ENCODE measurements around the gene TULP1. TPM values are rescaled to one million over a fixed set of nuclear protein-coding genes. Genes with fewer than 3 reads are reported as not detected.

TULP1 gene
- total and polyA plus RNA-seq, 2 experiments from 2014 or later, result not detected

GRCh38 chr6:35547676-35548075, 35.0 kb upstream of the TULP1 start:
- no peaks in the 10 kb centered on the region for H4K20me1 ChIP-seq (ENCODE audit: insufficient read depth)
- H3K79me2 ChIP-seq (ENCODE audit: insufficient read depth), result no peaks in the 10 kb centered on the region
- no peak for DNase-seq
- no peak overlapping the region for H3K4me2 ChIP-seq (ENCODE audit: unreplicated experiment)
- H3K27me3 ChIP-seq (replicated peaks; ENCODE audit: insufficient read depth), result peaks cover 15% of the 10 kb centered on the region
- no peak overlapping the region for H3K4me3 ChIP-seq
- 45 to 59% methylated on average over 6 of the region's 6 CpGs for WGBS, 2 experiments (ENCODE audit: low coverage in 1 of 2, low lambda C conversion rate in 2 of 2, missing lambda C conversion rate in 2 of 2)
- H3F3A ChIP-seq (ENCODE audit: insufficient read depth), result no peaks in the 10 kb centered on the region
- no peak overlapping the region for H3K9ac ChIP-seq
- TF ChIP-seq EZH2 (IDR thresholded peaks at IDR 0.05; ENCODE audit: insufficient read depth, poor library complexity, severe bottlenecking) (no peak), EZH2phosphoT487 (IDR thresholded peaks at IDR 0.05; ENCODE audit: insufficient read depth, low read depth) (no peak)
- in situ Hi-C loops (cut with MboI), result no loop called here
- no peaks in the 10 kb centered on the region for H3K9me3 ChIP-seq (ENCODE audit: low read depth)
- no peak overlapping the region for H2AFZ ChIP-seq
- H3K9me2 ChIP-seq (ENCODE audit: insufficient read depth), result no peaks in the 10 kb centered on the region
- no peaks in the 10 kb centered on the region for H3K36me3 ChIP-seq (ENCODE audit: low read depth)
- no peak overlapping the region for H3K27ac ChIP-seq
- no peaks in the 10 kb centered on the region for H3K4me1 ChIP-seq (ENCODE audit: insufficient read depth)

- Histone ChIP-seq H3K4me1 (ENCODE audit: insufficient read depth) (no peaks in the 10 kb centered on the region), H3K4me2 (ENCODE audit: unreplicated experiment) (no peak overlapping the region), H3F3A (ENCODE audit: insufficient read depth) (no peaks in the 10 kb centered on the region), H3K9me2 (ENCODE audit: insufficient read depth) (no peaks in the 10 kb centered on the region), H3K27me3 (replicated peaks; ENCODE audit: insufficient read depth) (peaks cover 11% of the 10 kb centered on the region), H4K20me1 (ENCODE audit: insufficient read depth) (no peaks in the 10 kb centered on the region), H3K79me2 (ENCODE audit: insufficient read depth) (no peaks in the 10 kb centered on the region), H3K9ac (no peak overlapping the region), H3K4me3 (no peak overlapping the region), H3K36me3 (ENCODE audit: low read depth) (no peaks in the 10 kb centered on the region), H3K27ac (no peak overlapping the region), H2AFZ (no peak overlapping the region), H3K9me3 (ENCODE audit: low read depth) (no peaks in the 10 kb centered on the region)
- TF ChIP-seq EZH2phosphoT487 (IDR thresholded peaks at IDR 0.05; ENCODE audit: insufficient read depth, low read depth) (no peak), EZH2 (IDR thresholded peaks at IDR 0.05; ENCODE audit: insufficient read depth, poor library complexity, severe bottlenecking) (no peak)
- no peak for DNase-seq
- 46 to 55% methylated on average over 9 to 13 of the region's 13 CpGs for WGBS, 2 experiments (ENCODE audit: low coverage in 1 of 2, low lambda C conversion rate in 2 of 2, missing lambda C conversion rate in 2 of 2)
- in situ Hi-C loops (cut with MboI), result no loop called here
Measured at GRCh38 chr6:35544769-35545361, 32.2 kb upstream of the TULP1 start.

GRCh38 chr6:35543459-35544193, 30.9 kb upstream of the TULP1 start:
- TF ChIP-seq EZH2phosphoT487 (IDR thresholded peaks at IDR 0.05; ENCODE audit: insufficient read depth, low read depth) (no peak), EZH2 (IDR thresholded peaks at IDR 0.05; ENCODE audit: insufficient read depth, poor library complexity, severe bottlenecking) (no peak)
- Histone ChIP-seq H3K9me2 (ENCODE audit: insufficient read depth) (no peaks in the 10 kb centered on the region), H3K27me3 (replicated peaks; ENCODE audit: insufficient read depth) (peaks cover 11% of the 10 kb centered on the region), H3K9ac (no peak overlapping the region), H3K4me3 (no peak overlapping the region), H4K20me1 (ENCODE audit: insufficient read depth) (no peaks in the 10 kb centered on the region), H3K36me3 (ENCODE audit: low read depth) (no peaks in the 10 kb centered on the region), H3F3A (ENCODE audit: insufficient read depth) (no peaks in the 10 kb centered on the region), H3K27ac (no peak overlapping the region), H3K79me2 (ENCODE audit: insufficient read depth) (no peaks in the 10 kb centered on the region), H3K4me2 (ENCODE audit: unreplicated experiment) (no peak overlapping the region), H2AFZ (no peak overlapping the region), H3K9me3 (ENCODE audit: low read depth) (no peaks in the 10 kb centered on the region), H3K4me1 (ENCODE audit: insufficient read depth) (no peaks in the 10 kb centered on the region)
- DNase-seq, result no peak
- in situ Hi-C loops (cut with MboI), result no loop called here
- 68 to 69% methylated on average over 16 of the region's 16 CpGs for WGBS, 2 experiments (ENCODE audit: low coverage in 1 of 2, low lambda C conversion rate in 2 of 2, missing lambda C conversion rate in 2 of 2)

GRCh38 chr6:35541836-35542235, 29.1 kb upstream of the TULP1 start:
- H3K4me2 ChIP-seq (ENCODE audit: unreplicated experiment), result no peak overlapping the region
- no peak overlapping the region for H2AFZ ChIP-seq
- H3K4me1 ChIP-seq (ENCODE audit: insufficient read depth), result no peaks in the 10 kb centered on the region
- H3K9me2 ChIP-seq (ENCODE audit: insufficient read depth), result no peaks in the 10 kb centered on the region
- no peaks in the 10 kb centered on the region for H3K36me3 ChIP-seq (ENCODE audit: low read depth)
- H3K79me2 ChIP-seq (ENCODE audit: insufficient read depth), result no peaks in the 10 kb centered on the region
- H3K9me3 ChIP-seq (ENCODE audit: low read depth), result no peaks in the 10 kb centered on the region
- in situ Hi-C loops (cut with MboI), result no loop called here
- no peaks in the 10 kb centered on the region for H3F3A ChIP-seq (ENCODE audit: insufficient read depth)
- no peak overlapping the region for H3K9ac ChIP-seq
- no peaks in the 10 kb centered on the region for H4K20me1 ChIP-seq (ENCODE audit: insufficient read depth)
- 31 to 38% methylated on average over 2 of the region's 2 CpGs for WGBS, 2 experiments (ENCODE audit: low coverage in 1 of 2, low lambda C conversion rate in 2 of 2, missing lambda C conversion rate in 2 of 2)
- peaks cover 14% of the 10 kb centered on the region for H3K27me3 ChIP-seq (replicated peaks; ENCODE audit: insufficient read depth)
- no peak for TF ChIP-seq EZH2 (IDR thresholded peaks at IDR 0.05; ENCODE audit: insufficient read depth, poor library complexity, severe bottlenecking)
- TF ChIP-seq EZH2phosphoT487 (IDR thresholded peaks at IDR 0.05; ENCODE audit: insufficient read depth, low read depth), result no peak
- DNase-seq, result no peak
- H3K27ac ChIP-seq, result no peak overlapping the region
- no peak overlapping the region for H3K4me3 ChIP-seq
